GM18951 (cell line): ENCODE data around the gene CDH9.

Experiments
- POLR2A ChIP-seq: IDR thresholded peaks from 4 replicates; pipeline ENCODE4 v1.6.1; 2011; ENCODE audit warnings: mild to moderate bottlenecking; ENCODE audit not compliant: insufficient read length, insufficient read depth; ENCODE audit errors: extremely low read depth
- in situ Hi-C: fragments of 300-500 bp; cut with MboI; formaldehyde crosslinking; loops from one replicate; pipeline ENCODE4 v1.12.0; 2022; ENCODE audit warnings: low sequenced_read_pairs, mixed read lengths, inconsistent platforms; ENCODE audit not compliant: unreplicated experiment

CDH9 gene, protein sequence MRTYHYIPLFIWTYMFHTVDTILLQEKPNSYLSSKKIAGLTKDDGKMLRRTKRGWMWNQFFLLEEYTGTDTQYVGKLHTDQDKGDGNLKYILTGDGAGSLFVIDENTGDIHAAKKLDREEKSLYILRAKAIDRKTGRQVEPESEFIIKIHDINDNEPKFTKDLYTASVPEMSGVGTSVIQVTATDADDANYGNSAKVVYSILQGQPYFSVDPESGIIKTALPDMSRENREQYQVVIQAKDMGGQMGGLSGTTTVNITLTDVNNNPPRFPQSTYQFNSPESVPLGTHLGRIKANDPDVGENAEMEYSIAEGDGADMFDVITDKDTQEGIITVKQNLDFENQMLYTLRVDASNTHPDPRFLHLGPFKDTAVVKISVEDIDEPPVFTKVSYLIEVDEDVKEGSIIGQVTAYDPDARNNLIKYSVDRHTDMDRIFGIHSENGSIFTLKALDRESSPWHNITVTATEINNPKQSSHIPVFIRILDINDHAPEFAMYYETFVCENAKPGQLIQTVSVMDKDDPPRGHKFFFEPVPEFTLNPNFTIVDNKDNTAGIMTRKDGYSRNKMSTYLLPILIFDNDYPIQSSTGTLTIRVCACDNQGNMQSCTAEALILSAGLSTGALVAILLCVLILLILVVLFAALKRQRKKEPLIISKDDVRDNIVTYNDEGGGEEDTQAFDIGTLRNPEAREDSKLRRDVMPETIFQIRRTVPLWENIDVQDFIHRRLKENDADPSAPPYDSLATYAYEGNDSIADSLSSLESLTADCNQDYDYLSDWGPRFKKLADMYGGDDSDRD

DNA sequence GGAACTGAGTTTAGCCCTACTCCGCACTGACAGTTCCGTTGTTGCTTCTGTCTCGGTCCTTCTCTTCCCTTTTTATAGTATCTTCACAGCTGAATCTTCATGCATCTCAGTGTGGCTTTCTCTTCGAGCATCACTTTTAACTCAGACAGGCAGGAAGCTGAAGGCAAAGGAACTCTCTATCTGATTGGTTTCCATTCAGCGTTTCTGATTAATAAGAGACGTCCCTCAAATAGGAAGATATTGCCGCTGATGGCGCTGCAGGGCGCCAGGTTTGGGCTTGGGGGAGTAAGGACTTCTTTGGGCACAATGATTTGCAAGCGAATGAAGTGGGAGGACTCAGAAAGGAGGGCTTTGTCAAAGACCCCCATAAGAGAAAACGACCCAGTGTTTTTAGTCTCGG is at the start of gene CDH9:
Gene CDH9 (minus strand): TSS at position 111 of the 400 bp plus-strand sequence. CDS start 50,253 bp downstream, outside the sequence.
- in situ Hi-C loops, result no loop called here
- TF ChIP-seq POLR2A, result no peak

DNA sequence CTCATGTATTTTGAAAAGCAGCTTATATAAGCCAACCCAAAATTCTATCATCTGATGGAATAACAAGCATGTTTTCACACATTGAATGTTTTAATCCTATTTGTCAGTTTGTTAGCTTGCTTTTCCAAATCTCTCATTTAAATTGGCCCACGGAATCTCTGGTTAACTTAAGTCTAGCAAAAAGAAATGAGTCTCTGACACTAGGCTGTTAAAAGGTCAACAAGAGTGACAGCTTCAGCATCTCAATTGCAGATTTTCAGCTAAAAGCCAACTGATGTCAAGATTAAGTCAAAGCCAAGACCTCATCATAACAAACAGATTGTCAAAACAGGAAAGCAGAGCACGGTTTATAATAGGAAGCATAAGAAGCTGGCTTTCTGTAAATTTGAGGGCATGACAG is 49.4 kb upstream of the CDH9 start:
- in situ Hi-C loops, result no loop called here

DNA sequence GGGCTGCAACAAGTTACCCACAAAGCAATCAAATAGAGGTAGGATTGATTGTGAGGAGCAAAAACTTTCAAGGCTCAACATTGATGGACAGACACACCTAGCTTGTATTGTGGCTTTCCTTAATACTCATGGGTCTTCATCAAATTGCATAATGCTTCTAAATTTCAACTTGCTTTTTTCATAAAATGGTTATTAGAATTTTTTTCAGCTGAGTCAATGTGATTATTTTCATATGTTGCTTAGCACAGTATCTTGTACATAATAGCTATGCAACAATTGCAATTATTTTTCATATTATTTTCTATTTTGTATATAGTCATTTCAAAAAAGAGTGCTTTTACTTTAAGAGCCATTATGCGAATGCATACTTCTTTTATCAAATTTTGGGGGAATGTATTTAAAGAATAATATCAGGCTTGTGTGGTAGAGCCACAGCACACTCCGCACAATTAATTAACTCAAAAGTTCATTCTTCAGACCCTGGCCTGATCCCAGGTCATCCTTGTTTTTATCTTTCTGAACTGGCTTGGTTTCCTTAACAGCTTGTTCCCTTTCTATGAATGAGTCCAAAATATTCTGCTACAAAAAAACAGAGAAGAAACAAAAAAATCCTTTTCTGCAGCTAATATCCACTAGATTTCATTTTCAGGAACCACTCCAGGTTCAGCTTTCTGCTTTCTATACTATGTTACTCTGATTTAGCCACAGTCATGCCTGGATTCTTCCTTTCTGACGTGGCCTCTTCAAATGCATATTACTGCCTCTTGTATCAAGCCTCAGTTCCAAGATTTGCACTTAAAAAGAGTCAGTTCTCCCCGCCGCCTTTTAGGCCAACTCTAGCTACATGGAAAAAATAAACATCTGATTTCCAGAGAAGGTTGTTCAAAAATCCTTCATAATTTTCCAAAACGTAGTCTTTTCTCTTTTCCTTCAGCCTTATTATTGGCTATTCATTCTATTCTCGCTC is 45.3 kb upstream of the CDH9 start:
- TF ChIP-seq POLR2A, result no peak
- in situ Hi-C loops, result no loop called here

More for the DNA sequence above, 49.4 kb upstream of the CDH9 start:
- no peak for TF ChIP-seq POLR2A

DNA sequence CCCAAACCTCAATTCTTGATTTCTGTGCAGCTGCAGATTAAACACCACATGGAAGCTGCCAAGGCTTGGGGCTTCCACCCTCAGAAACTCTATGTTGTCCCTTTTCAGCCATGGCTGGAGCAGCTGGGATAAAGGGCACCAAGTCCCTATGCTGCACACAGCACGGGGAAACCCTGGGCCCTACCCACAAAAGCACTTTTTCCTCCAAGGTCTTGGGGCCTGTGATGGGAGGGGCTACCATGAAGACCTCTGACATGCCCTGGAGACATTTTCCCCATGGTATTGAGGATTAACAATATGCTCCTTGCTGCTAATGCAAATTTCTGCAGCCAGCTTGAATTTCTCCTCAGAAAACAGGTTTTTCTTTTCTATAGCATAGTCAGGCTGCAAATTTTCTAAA is 41.8 kb upstream of the CDH9 start:
- in situ Hi-C loops, result no loop called here
- TF ChIP-seq POLR2A, result no peak

DNA sequence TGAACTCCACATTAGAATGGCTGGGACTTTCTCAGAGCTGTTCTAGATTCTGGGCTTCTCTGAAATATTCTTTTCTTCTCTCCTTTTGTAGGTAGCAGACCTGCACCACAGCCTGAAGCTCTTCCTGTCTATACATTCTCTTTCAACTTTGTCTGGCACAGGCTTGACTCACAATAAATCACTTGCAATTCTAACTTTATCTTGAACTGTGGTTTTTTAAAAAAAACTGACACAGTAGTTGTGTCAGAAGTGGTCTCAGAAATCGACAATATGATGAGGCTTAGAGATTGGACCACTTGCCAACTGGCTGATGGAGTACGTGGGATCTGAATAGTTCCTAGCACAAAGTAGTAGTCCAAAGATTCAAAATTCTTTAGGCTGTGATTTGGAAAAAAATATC is 24.1 kb upstream of the CDH9 start:
- TF ChIP-seq POLR2A, result no peak
- in situ Hi-C loops, result no loop called here

DNA sequence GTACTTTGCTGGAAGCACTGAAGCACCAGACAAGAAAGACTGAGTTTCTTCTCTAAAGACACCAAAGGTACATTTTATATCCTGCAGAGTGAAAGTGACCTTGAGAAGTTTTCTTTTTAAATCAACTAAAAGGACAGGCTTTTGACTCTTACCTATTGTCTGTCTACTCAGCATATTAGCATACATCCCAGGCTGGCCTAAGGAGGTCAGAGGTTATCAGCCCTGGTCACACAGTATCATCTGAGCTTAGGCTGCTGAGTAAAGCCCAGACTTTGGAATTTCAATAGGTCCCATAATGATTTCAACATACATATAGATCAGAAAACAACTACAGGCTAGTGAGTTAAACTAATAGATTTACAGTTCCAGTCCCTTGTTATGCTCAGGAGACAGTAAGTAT is 10.1 kb upstream of the CDH9 start:
- in situ Hi-C loops, result no loop called here
- TF ChIP-seq POLR2A, result no peak

DNA sequence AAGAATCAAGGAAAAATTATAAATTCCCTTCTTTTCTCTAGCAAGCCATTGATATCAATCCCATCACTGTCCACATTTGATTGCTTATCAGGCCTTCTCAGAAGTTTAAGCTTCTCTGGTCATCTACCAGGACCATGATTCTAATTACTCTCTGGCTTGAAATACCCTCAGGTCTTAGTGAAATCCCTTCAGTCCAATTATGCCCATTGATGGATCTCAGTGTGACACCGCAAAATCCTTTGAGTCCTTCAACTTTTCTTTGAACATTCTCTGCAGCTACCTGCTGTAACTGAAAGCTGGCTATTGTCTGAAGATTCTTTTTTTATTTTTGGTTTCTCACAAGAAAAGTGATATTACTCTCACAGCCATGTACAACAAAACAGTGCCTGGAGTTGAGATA is 3.0 kb upstream of the CDH9 start:
- in situ Hi-C loops, result no loop called here
- no peak for TF ChIP-seq POLR2A

DNA sequence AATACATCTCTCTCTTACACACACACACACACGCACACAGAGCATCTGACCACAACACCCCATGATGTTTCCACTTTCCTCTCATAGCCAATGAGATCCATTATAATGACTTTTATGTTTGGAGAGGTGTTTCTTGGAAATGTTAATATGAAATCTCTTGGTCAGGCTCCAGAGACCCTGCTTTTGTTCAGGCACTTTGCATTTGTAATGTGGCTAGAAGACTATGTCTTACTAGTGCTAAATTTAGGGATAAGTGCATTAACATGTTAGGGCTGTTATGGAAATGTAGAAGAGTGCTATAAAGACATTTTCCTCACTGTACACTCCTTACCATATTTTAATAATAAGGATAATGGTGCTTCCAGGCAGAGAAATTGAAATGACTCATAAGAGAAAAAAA is 3.8 kb downstream of the CDH9 start:
- TF ChIP-seq POLR2A, result no peak

DNA sequence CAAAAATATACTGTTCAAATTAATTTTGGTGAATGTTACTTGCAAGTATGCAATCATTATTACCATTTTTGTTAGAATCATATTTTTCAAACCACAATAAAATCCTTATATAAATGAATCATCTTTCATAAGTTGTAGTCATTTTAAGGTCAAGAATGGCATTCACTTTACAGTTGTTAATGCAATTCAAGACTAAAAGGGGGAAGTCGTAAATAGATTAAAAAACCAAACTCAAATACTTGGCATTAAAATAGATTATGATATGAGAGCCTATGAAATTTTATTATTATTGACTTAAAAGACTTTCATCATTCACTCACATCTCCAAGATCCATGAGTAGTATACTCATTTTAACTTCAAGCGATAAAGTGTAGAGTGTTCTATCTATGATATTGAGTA is 11.6 kb downstream of the CDH9 start:
- in situ Hi-C loops, result no loop called here
- no peak for TF ChIP-seq POLR2A

More for the DNA sequence above, 3.8 kb downstream of the CDH9 start:
- in situ Hi-C loops, result no loop called here

DNA sequence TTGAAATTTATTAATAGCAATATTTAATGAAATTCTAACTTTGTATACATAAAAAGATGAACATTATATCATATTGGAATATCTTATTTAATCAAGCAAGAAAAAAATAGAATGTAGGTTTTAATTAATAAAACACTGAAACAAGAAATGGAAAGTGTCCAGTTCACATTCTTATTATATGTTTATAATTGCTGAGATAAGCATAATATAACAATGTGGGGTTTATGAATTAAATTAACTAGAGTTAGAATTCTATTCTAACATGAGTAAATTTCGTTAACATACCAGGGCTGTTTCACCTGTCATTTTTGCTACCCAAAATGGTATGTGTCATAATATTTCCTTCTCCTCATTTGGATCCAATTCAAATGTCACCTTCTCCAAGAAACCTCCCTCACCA is 12.3 kb downstream of the CDH9 start:
- in situ Hi-C loops, result no loop called here
- TF ChIP-seq POLR2A, result no peak

DNA sequence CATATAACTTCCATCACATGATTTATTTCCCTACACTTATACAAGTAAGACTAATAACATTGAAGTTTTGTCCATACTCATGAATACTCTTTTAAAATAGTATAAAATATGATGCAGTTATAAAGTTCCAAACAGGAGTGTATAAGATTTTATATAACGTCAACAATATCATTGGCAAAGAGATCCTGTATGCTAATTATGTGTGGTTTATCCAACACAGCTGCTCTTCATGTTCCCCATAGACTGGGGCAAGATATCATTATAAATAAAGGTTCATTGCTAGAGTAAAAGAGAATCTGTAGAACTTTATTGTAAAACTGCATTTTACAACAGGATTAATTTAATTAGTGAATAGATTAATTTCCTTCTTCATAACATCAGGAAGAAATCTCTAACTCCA is 16.9 kb downstream of the CDH9 start:
- no peak for TF ChIP-seq POLR2A
- in situ Hi-C loops, result no loop called here

DNA sequence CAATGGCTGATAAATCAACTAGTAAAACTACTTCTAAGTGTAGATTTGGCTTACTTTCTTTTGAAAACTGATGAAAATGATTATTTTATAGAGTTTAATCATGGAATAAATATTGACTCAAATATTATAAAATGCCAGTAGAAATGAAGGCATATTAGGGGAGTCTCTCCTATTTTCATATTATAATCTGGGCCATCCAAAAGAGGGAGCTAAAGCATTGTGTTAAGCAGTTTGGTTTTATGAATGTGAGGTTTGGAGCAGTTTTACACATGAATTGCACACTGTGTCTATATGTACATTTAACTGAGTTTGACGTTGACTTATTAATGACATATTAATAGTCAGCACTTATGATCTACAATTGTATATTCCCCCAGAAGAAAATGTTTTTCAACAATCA is 17.4 kb downstream of the CDH9 start:
- no peak for TF ChIP-seq POLR2A
- in situ Hi-C loops, result no loop called here

DNA sequence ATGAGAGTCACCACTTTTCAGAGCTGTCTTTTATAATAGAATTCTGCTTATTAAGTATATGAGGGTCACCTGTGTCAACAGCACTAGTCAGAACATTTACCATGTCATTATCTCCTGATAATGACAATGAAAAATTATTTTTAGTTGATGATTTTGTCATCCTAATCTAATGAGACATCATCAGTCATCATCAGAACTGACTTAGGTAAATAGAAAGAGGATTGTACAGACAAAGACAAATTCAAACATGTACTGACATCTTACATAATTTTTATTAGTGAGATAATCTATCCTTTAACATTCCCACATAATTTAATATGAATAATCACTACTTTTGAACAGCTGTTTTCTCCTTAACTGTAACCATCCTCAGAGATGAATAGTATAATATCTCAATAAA is 22.6 kb downstream of the CDH9 start:
- in situ Hi-C loops, result no loop called here
- no peak for TF ChIP-seq POLR2A
